HEK293 (cell line): ENCODE results near the gene ITGA8.

Experiments
- CTCF ChIA-PET: fragments of 350-600 bp; formaldehyde crosslinking; extraction: SDS; loops from one replicate; lab custom pipeline; 2021; ENCODE audit warnings: antibody characterized with exemption; lab: Yijun Ruan, JAX
- POLR2A ChIA-PET: fragments of 300-600 bp; formaldehyde crosslinking; extraction: SDS; loops from one replicate; lab custom pipeline; 2020; ENCODE audit warnings: antibody characterized with exemption, inconsistent platforms; lab: Yijun Ruan, JAX
- H3K27ac ChIP-seq: fragments of 200-500 bp; sonication (Bioruptor generic); 2 replicates; pipeline ENCODE4 v1.5.1; 2014; ENCODE audit warnings: low read depth, low read length, control low read depth, inconsistent platforms; ENCODE audit errors: extremely low read depth
- H3K36me3 ChIP-seq, 2 experiments: fragments of 200-500 bp in 1 of 2; sonication (Bioruptor generic) in 1 of 2; 1 replicate in 1 of 2; 2 replicates in 1 of 2; pipeline ENCODE4 v1.5.1; 2014 to 2017; ENCODE audit warnings: inconsistent platforms in 2 of 2, low read length in 2 of 2; ENCODE audit not compliant: control insufficient read depth in 2 of 2, insufficient read depth in 1 of 2
- H3K4me1 ChIP-seq: fragments of 200-500 bp; sonication (Bioruptor generic); 2 replicates; pipeline ENCODE4 v1.5.1; 2014; ENCODE audit warnings: mild to moderate bottlenecking, low read length, inconsistent platforms; ENCODE audit not compliant: control insufficient read depth, insufficient read depth
- H3K4me3 ChIP-seq: 2 replicates; pipeline ENCODE4 v1.5.1; 2011; ENCODE audit warnings: low read depth, mild to moderate bottlenecking, control low read depth, low read length, moderate library complexity
- H3K9me3 ChIP-seq: fragments of 200-500 bp; sonication (Bioruptor generic); 2 replicates; pipeline ENCODE4 v1.5.1; 2014; ENCODE audit warnings: low read depth, low read length, inconsistent platforms; ENCODE audit not compliant: control insufficient read depth, insufficient read depth
- FEZF1 ChIP-seq: fragments of 450-650 bp; formaldehyde crosslinking; IDR thresholded peaks from 2 replicates; pipeline ENCODE4 v1.5.1; 2016; ENCODE audit warnings: missing biosample characterization, missing genetic modification characterization
- KLF16 ChIP-seq: fragments of 450-650 bp; formaldehyde crosslinking; IDR thresholded peaks from 2 replicates; pipeline ENCODE4 v1.5.1; 2017; ENCODE audit warnings: missing biosample characterization, missing genetic modification characterization
- OSR2 ChIP-seq: fragments of 450-650 bp; formaldehyde crosslinking; IDR thresholded peaks from 2 replicates; pipeline ENCODE4 v1.5.1; 2016; ENCODE audit warnings: missing biosample characterization, missing genetic modification characterization
- SALL2 ChIP-seq: fragments of 450-650 bp; formaldehyde crosslinking; IDR thresholded peaks from 2 replicates; pipeline ENCODE4 v1.5.0; 2017; ENCODE audit warnings: missing biosample characterization, mild to moderate bottlenecking, missing genetic modification characterization, borderline replicate concordance
- SETDB1 ChIP-seq: IDR thresholded peaks from one replicate; pipeline ENCODE4 v1.6.1; 2017; ENCODE audit warnings: mild to moderate bottlenecking, low read length, moderate library complexity, mixed read lengths; ENCODE audit not compliant: insufficient read length
- WT1 ChIP-seq: fragments of 450-650 bp; formaldehyde crosslinking; IDR thresholded peaks from 2 replicates; pipeline ENCODE4 v1.5.1; 2016; ENCODE audit warnings: missing biosample characterization, missing genetic modification characterization
- YY2 ChIP-seq: fragments of 450-650 bp; formaldehyde crosslinking; IDR thresholded peaks from 2 replicates; pipeline ENCODE4 v1.5.1; 2016; ENCODE audit warnings: missing biosample characterization, missing genetic modification characterization
- ZNF211 ChIP-seq: fragments of 450-650 bp; formaldehyde crosslinking; IDR thresholded peaks from 2 replicates; pipeline ENCODE4 v1.5.1; 2016; ENCODE audit warnings: low read depth, missing biosample characterization, missing genetic modification characterization
- ZNF433 ChIP-seq: fragments of 450-650 bp; formaldehyde crosslinking; IDR thresholded peaks from 2 replicates; pipeline ENCODE4 v1.5.1; 2016; ENCODE audit warnings: missing biosample characterization, missing genetic modification characterization, low read depth
- ZNF530 ChIP-seq: fragments of 450-650 bp; formaldehyde crosslinking; IDR thresholded peaks from 2 replicates; pipeline ENCODE4 v1.5.1; 2016; ENCODE audit warnings: low read depth, missing biosample characterization, missing genetic modification characterization
- ZNF747 ChIP-seq: fragments of 450-650 bp; formaldehyde crosslinking; IDR thresholded peaks from 2 replicates; pipeline ENCODE4 v1.5.1; 2016; ENCODE audit warnings: missing biosample characterization, missing genetic modification characterization
- ZNF76 ChIP-seq: fragments of 450-650 bp; formaldehyde crosslinking; IDR thresholded peaks from 2 replicates; pipeline ENCODE4; 2016; ENCODE audit warnings: low read depth, missing biosample characterization, missing genetic modification characterization, borderline replicate concordance
- TF ChIP-seq, protein P1 (sequence below): fragments of 450-650 bp; formaldehyde crosslinking; IDR thresholded peaks from 2 replicates; pipeline ENCODE4 v1.5.1; 2016; ENCODE audit warnings: missing biosample characterization, missing genetic modification characterization
- TF ChIP-seq, protein P2 (sequence below): fragments of 450-650 bp; formaldehyde crosslinking; IDR thresholded peaks from 2 replicates; pipeline ENCODE4 v1.5.1; 2017; ENCODE audit warnings: missing biosample characterization, missing genetic modification characterization
- TF ChIP-seq, protein P3 (sequence below): fragments of 450-650 bp; formaldehyde crosslinking; IDR thresholded peaks from 2 replicates; pipeline ENCODE4 v1.5.1; 2016; ENCODE audit warnings: missing biosample characterization, missing genetic modification characterization
- TF ChIP-seq, protein P4 (sequence below): fragments of 450-650 bp; formaldehyde crosslinking; IDR thresholded peaks from 2 replicates; pipeline ENCODE4 v1.5.1; 2016; ENCODE audit warnings: missing biosample characterization, missing genetic modification characterization
- TF ChIP-seq, protein P5 (sequence below): fragments of 450-650 bp; formaldehyde crosslinking; IDR thresholded peaks from 2 replicates; pipeline ENCODE4 v1.5.1; 2017; ENCODE audit warnings: missing biosample characterization, missing genetic modification characterization

ITGA8 gene

DNA sequence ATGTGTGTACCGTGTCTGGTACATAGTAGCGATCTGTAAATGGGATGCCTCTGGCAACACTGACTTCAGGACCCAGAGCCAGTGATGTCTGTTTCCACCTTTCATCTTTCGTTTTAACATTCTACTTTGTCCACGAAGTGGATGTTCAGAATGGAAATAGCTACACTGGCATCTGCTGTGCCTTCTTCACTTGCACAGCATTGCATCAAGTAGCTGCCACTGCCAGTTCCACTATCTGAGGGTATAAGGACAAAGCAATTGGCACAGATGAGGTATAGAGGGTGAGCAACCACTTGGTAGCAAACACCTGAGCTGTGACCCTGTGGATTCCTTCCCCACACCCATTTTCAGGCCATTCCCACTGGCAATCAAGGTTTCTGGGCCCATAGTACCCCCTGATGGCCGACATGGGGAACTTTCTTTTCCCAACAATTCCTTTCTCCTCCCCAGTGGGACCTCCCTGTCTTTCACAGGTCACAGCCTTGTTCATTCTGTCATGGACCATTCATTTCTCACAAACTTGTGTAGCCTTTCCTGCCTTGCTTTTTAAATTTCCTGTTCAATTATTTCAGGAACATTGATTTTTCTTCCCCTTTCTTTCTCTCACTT is 4.0 kb downstream of the ITGA8 start (continued):
- TF ChIP-seq, protein P1, sequence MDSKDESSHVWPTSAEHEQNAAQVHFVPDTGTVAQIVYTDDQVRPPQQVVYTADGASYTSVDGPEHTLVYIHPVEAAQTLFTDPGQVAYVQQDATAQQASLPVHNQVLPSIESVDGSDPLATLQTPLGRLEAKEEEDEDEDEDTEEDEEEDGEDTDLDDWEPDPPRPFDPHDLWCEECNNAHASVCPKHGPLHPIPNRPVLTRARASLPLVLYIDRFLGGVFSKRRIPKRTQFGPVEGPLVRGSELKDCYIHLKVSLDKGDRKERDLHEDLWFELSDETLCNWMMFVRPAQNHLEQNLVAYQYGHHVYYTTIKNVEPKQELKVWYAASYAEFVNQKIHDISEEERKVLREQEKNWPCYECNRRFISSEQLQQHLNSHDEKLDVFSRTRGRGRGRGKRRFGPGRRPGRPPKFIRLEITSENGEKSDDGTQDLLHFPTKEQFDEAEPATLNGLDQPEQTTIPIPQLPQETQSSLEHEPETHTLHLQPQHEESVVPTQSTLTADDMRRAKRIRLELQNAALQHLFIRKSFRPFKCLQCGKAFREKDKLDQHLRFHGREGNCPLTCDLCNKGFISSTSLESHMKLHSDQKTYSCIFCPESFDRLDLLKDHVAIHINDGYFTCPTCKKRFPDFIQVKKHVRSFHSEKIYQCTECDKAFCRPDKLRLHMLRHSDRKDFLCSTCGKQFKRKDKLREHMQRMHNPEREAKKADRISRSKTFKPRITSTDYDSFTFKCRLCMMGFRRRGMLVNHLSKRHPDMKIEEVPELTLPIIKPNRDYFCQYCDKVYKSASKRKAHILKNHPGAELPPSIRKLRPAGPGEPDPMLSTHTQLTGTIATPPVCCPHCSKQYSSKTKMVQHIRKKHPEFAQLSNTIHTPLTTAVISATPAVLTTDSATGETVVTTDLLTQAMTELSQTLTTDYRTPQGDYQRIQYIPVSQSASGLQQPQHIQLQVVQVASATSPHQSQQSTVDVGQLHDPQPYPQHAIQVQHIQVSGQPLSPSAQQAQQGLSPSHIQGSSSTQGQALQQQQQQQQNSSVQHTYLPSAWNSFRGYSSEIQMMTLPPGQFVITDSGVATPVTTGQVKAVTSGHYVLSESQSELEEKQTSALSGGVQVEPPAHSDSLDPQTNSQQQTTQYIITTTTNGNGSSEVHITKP (tag by site-specific recombination): peak; percentile 33; the same call in 1 of the 2 replicates
- no peak for TF ChIP-seq ZNF211 (tag by site-specific recombination)
- no peak for TF ChIP-seq ZNF76 (tag by site-specific recombination)
- TF ChIP-seq, protein P2, sequence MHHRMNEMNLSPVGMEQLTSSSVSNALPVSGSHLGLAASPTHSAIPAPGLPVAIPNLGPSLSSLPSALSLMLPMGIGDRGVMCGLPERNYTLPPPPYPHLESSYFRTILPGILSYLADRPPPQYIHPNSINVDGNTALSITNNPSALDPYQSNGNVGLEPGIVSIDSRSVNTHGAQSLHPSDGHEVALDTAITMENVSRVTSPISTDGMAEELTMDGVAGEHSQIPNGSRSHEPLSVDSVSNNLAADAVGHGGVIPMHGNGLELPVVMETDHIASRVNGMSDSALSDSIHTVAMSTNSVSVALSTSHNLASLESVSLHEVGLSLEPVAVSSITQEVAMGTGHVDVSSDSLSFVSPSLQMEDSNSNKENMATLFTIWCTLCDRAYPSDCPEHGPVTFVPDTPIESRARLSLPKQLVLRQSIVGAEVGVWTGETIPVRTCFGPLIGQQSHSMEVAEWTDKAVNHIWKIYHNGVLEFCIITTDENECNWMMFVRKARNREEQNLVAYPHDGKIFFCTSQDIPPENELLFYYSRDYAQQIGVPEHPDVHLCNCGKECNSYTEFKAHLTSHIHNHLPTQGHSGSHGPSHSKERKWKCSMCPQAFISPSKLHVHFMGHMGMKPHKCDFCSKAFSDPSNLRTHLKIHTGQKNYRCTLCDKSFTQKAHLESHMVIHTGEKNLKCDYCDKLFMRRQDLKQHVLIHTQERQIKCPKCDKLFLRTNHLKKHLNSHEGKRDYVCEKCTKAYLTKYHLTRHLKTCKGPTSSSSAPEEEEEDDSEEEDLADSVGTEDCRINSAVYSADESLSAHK (tag by site-specific recombination): no peak

DNA sequence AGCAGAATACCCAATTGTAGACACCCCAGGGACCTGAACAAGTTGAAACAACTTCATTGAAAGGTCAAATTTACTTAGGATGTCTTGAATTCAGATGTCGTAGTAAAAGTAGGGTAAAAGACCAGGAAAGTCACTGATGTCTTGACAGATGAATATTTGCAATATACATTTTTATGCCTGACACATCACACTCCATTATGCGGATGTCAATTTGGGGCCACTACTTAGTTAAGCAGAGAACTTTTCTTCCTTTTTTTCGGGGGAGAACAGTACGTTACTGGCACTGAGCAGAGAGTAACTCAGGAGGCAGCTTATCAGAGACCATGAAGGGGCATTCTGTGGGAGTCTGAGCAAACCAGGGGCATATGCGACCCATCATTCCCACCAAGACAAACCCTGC is 4.9 kb downstream of the ITGA8 start:
- TF ChIP-seq, protein P3, sequence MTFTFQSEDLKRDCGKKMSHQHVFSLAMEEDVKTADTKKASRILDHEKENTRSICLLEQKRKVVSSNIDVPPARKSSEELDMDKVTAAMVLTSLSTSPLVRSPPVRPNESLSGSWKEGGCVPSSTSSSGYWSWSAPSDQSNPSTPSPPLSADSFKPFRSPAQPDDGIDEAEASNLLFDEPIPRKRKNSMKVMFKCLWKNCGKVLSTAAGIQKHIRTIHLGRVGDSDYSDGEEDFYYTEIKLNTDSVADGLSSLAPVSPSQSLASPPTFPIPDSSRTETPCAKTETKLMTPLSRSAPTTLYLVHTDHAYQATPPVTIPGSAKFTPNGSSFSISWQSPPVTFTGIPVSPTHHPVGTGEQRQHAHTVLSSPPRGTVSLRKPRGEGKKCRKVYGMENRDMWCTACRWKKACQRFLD: no peak
- TF ChIP-seq SALL2 (tag by site-specific recombination) (no peak), FEZF1 (tag by site-specific recombination) (no peak), YY2 (tag by site-specific recombination) (no peak), OSR2 (tag by site-specific recombination) (no peak), KLF16 (tag by site-specific recombination) (no peak), ZNF433 (tag by site-specific recombination) (no peak), WT1 (tag by site-specific recombination) (no peak), SETDB1 (no peak), ZNF747 (tag by site-specific recombination) (no peak), ZNF530 (no peak)
- TF ChIP-seq, protein P4, sequence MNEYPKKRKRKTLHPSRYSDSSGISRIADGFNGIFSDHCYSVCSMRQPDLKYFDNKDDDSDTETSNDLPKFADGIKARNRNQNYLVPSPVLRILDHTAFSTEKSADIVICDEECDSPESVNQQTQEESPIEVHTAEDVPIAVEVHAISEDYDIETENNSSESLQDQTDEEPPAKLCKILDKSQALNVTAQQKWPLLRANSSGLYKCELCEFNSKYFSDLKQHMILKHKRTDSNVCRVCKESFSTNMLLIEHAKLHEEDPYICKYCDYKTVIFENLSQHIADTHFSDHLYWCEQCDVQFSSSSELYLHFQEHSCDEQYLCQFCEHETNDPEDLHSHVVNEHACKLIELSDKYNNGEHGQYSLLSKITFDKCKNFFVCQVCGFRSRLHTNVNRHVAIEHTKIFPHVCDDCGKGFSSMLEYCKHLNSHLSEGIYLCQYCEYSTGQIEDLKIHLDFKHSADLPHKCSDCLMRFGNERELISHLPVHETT: no peak
- TF ChIP-seq, protein P5, sequence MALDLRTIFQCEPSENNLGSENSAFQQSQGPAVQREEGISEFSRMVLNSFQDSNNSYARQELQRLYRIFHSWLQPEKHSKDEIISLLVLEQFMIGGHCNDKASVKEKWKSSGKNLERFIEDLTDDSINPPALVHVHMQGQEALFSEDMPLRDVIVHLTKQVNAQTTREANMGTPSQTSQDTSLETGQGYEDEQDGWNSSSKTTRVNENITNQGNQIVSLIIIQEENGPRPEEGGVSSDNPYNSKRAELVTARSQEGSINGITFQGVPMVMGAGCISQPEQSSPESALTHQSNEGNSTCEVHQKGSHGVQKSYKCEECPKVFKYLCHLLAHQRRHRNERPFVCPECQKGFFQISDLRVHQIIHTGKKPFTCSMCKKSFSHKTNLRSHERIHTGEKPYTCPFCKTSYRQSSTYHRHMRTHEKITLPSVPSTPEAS (tag by site-specific recombination): no peak
- Histone ChIP-seq H3K4me3 (no peak overlapping the region), H3K27ac (no peak overlapping the region), H3K4me1 (peaks cover 10% of the 10 kb centered on the region), H3K36me3 (no peaks in the 10 kb centered on the region), H3K9me3 (no peaks in the 10 kb centered on the region)
- ChIA-PET CTCF (interaction anchor here (0.6 to 13.2 kb wide), 9 partner anchors 9 to 1424 kb away, joined by 3 to 178 read pairs (median 6); no protein-coding TSS in a partner anchor), POLR2A (no interaction called here)
